ENCODE measurements around the gene HELLS. TPM values are rescaled to one million over a fixed set of nuclear protein-coding genes. Genes with fewer than 3 reads are reported as not detected.

HELLS gene
- total RNA-seq, 2 donors from 2014 or later = 17.9 to 81.1 TPM

DNA sequence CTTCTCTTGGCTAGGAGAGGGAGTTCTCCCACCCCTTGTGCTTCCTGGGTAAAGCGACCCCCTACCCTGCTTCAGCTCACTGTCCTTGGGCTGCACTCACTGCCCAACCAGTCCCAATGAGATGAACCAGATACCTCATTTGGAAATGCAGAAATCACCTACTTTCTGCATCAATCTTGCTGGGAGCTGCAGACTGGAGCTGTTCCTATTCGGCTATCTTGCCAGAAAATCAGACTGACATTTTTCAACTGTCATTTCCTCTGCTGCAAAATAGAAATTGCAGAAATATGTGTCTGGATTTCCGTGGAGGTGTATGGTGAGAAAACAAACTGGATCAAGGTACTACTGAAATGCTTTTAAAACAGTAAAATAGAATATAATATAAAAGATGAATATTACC is 95.0 kb downstream of the HELLS start:
- H3K4me1 ChIP-seq = no peaks in the 10 kb centered on the region
- intact Hi-C loops (cut with DNase I) = no loop called here
- H3K9me3 ChIP-seq = no peaks in the 10 kb centered on the region
- DNase-seq = no peak
- no peak overlapping the region for H3K9ac ChIP-seq (ENCODE audit: low read depth in 2 of 2, low read length in 2 of 2)
- no peaks in the 10 kb centered on the region for H3K27me3 ChIP-seq
- no peak overlapping the region for H3K4me3 ChIP-seq
- H3K27ac ChIP-seq = no peak overlapping the region
- TF ChIP-seq, protein P1, sequence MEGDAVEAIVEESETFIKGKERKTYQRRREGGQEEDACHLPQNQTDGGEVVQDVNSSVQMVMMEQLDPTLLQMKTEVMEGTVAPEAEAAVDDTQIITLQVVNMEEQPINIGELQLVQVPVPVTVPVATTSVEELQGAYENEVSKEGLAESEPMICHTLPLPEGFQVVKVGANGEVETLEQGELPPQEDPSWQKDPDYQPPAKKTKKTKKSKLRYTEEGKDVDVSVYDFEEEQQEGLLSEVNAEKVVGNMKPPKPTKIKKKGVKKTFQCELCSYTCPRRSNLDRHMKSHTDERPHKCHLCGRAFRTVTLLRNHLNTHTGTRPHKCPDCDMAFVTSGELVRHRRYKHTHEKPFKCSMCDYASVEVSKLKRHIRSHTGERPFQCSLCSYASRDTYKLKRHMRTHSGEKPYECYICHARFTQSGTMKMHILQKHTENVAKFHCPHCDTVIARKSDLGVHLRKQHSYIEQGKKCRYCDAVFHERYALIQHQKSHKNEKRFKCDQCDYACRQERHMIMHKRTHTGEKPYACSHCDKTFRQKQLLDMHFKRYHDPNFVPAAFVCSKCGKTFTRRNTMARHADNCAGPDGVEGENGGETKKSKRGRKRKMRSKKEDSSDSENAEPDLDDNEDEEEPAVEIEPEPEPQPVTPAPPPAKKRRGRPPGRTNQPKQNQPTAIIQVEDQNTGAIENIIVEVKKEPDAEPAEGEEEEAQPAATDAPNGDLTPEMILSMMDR (IDR thresholded peaks at IDR 0.05) = no peak
- H3K36me3 ChIP-seq = no peaks in the 10 kb centered on the region

DNA sequence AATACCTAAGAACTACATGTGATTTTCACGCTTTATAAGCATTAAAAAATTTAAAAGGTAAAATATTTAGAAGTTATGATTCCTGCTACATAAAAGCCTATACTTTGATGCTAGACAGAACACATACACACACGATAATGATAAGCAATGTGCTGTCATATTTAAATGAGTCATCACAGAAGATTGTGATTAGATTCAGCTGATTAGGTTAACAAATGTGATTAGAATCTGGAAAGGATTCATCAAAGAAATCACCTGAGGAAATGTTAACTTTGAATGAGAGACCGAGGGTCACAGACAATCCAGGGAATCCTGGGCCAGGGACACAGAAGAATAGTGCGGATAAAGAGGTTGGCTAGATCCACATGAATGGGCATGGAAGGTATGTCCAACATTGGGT is 95.9 kb downstream of the HELLS start:
- no peak overlapping the region for H3K27ac ChIP-seq
- no peaks in the 10 kb centered on the region for H3K27me3 ChIP-seq
- intact Hi-C loops (cut with DNase I) = no loop called here
- DNase-seq = no peak
- TF ChIP-seq, protein P1 (IDR thresholded peaks at IDR 0.05) = no peak
- no peaks in the 10 kb centered on the region for H3K36me3 ChIP-seq
- H3K4me3 ChIP-seq = no peak overlapping the region
- no peak overlapping the region for H3K9ac ChIP-seq (ENCODE audit: low read depth in 2 of 2, low read length in 2 of 2)
- no peaks in the 10 kb centered on the region for H3K9me3 ChIP-seq
- no peaks in the 10 kb centered on the region for H3K4me1 ChIP-seq

DNA sequence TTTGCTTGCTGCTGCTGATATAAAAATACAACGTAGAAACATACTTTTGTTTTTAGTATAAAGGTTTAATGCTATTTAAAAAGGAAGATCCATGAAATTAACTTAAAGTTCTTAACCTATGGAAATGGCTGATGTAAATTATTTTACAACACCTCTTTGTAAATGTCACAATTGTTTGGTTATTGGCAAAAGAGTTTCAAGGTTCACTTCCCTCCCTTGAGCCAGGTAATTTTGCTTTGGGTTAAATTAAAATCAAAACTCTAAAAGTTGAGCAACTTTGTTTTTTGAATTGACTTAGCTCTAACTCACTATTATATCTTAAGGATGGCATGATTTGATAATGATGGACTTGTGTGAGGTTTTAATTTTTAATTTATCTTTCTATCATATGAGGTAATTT is 98.8 kb downstream of the HELLS start:
- intact Hi-C loops (cut with DNase I) = no loop called here
- DNase-seq = no peak

DNA sequence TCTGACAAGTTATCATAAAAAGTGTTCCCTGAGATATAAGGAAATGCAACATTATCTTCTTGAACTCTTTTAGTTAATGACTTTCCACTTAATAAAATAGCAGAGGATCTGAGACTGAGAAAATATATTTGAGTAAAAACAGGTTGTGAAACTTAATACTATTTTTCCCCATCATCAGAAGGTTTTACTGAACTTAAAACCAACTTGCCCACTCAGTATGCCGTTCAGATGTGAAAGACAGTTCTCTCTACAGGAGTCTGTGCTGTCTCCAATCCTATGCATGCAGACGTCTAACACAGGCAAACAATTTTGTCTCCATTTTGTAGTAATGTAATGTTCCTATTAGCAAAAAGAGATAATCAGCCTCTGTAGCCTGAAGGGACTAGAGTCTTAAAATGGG is 99.7 kb downstream of the HELLS start:
- no peak overlapping the region for H3K27ac ChIP-seq
- no peak overlapping the region for H3K4me3 ChIP-seq
- H3K4me1 ChIP-seq = no peaks in the 10 kb centered on the region
- H3K9ac ChIP-seq (ENCODE audit: low read depth in 2 of 2, low read length in 2 of 2) = no peak overlapping the region
- TF ChIP-seq, protein P1 (IDR thresholded peaks at IDR 0.05) = no peak
- H3K36me3 ChIP-seq = no peaks in the 10 kb centered on the region
- DNase-seq = no peak
- H3K9me3 ChIP-seq = no peaks in the 10 kb centered on the region
- intact Hi-C loops (cut with DNase I) = no loop called here
- no peaks in the 10 kb centered on the region for H3K27me3 ChIP-seq

More for the DNA sequence above, 98.8 kb downstream of the HELLS start:
- Histone ChIP-seq H3K9ac (ENCODE audit: low read depth in 2 of 2, low read length in 2 of 2) (no peak overlapping the region), H3K27me3 (no peaks in the 10 kb centered on the region), H3K4me3 (no peak overlapping the region), H3K4me1 (no peaks in the 10 kb centered on the region), H3K36me3 (no peaks in the 10 kb centered on the region), H3K27ac (no peak overlapping the region), H3K9me3 (no peaks in the 10 kb centered on the region)
- TF ChIP-seq, protein P1 (IDR thresholded peaks at IDR 0.05) = no peak

Other genes with a start within 250 kb of the HELLS start
- gene NOC3L, start 182.8 kb upstream of the HELLS start, total RNA-seq = 10 to 100 TPM in 1 of 2 donors, 1 to 10 TPM in 1; 7.9 to 10.3 TPM
- 10 to 100 TPM; 18.0 to 21.0 TPM for gene TBC1D12, start 143.2 kb upstream of the HELLS start, total RNA-seq
- gene CYP2C18, start 137.9 kb downstream of the HELLS start, total RNA-seq = 1 to 10 TPM; 5.6 to 6.8 TPM
- gene CYP2C19, start 216.9 kb downstream of the HELLS start, total RNA-seq = 1 to 10 TPM in 1 of 2 donors, under 1 TPM in 1; 0.16 to 1.9 TPM